CD4-positive, CD25-positive, alpha-beta regulatory T cell (primary cell): ENCODE measurements around the gene MED13L. TPM values are rescaled to one million over a fixed set of nuclear protein-coding genes. Genes with fewer than 3 reads are reported as not detected.
A peak's percentile ranks its signal among the peaks of the same experiment; 100 is the strongest.
"Not testable (repeated sequence)": the region's sequence is repeated elsewhere in the genome, so short reads cannot be mapped to it uniquely, and the experiment has no call there.

ENCODE experiments used
- ATAC-seq, 2 donors: fragments of 150-1000 bp; cut with Tn5 transposase; one replicate each; pipeline ENCODE4 v1.10.0; 2021; ENCODE audit warnings: low read depth in 2 of 2, moderate number of reproducible peaks in 2 of 2, moderate library complexity in 1 of 2
- DNase-seq, 3 donors: peaks; one replicate each; pipeline versions ENCODE4 v3.0.0 to v3.0.0-alpha.2; 2012 to 2022; ENCODE audit warnings: mixed read lengths in 1 of 3
- H3K27ac ChIP-seq: one replicate; pipeline ENCODE4 v1.7.0; 2013; ENCODE audit warnings: mild to moderate bottlenecking, low read length; ENCODE audit not compliant: insufficient read depth, poor library complexity, severe bottlenecking
- H3K27me3 ChIP-seq: one replicate; pipeline ENCODE4 v1.7.0; 2013; ENCODE audit warnings: low read length; ENCODE audit not compliant: control insufficient read depth, insufficient read depth
- H3K36me3 ChIP-seq: one replicate; pipeline ENCODE4 v1.7.0; 2013; ENCODE audit warnings: mild to moderate bottlenecking, low read length, moderate library complexity; ENCODE audit not compliant: control insufficient read depth, insufficient read depth
- H3K4me1 ChIP-seq: 2 replicates; pipeline ENCODE4 v1.7.0; 2013; ENCODE audit warnings: mild to moderate bottlenecking, low read length; ENCODE audit not compliant: insufficient read depth, control insufficient read depth, poor library complexity, severe bottlenecking
- H3K4me3 ChIP-seq: one replicate; pipeline ENCODE4 v1.7.0; 2013; ENCODE audit warnings: low read depth, mild to moderate bottlenecking, low read length, moderate library complexity
- H3K9me3 ChIP-seq, 2 experiments: 1 replicate in 1 of 2; 2 replicates in 1 of 2; pipeline ENCODE4 v1.7.0; 2013; ENCODE audit warnings: low read length in 2 of 2, mild to moderate bottlenecking in 1 of 2, moderate library complexity in 1 of 2; ENCODE audit not compliant: control insufficient read depth in 2 of 2
- H3K27ac Mint-ChIP-seq, 3 donors: one replicate each; pipeline ENCODE4 v1.8.0; 2020 to 2022; ENCODE audit warnings: mild to moderate bottlenecking in 3 of 3, mixed read lengths in 3 of 3, moderate library complexity in 2 of 3
- H3K27me3 Mint-ChIP-seq: one replicate; pipeline ENCODE4 v1.8.0; 2022; ENCODE audit warnings: mild to moderate bottlenecking, mixed read lengths
- H3K36me3 Mint-ChIP-seq: one replicate; pipeline ENCODE4 v1.8.0; 2020; ENCODE audit warnings: mixed read lengths
- H3K4me1 Mint-ChIP-seq, 4 donors: one replicate each; pipeline ENCODE4 v1.8.0; 2020 to 2022; ENCODE audit warnings: mixed read lengths in 4 of 4, mild to moderate bottlenecking in 1 of 4
- H3K4me3 Mint-ChIP-seq, 4 donors: one replicate each; pipeline ENCODE4 v1.8.0; 2020 to 2022; ENCODE audit warnings: mild to moderate bottlenecking in 4 of 4, mixed read lengths in 4 of 4, moderate library complexity in 3 of 4
- H3K9me3 Mint-ChIP-seq, 7 donors: one replicate each; pipeline ENCODE4 v1.8.0; 2020 to 2022; ENCODE audit warnings: mixed read lengths in 7 of 7, mild to moderate bottlenecking in 3 of 7, moderate library complexity in 2 of 7
- polyA plus RNA-seq, 4 donors: library from polyadenylated mRNA; unstranded; fragments of 300-500 nt; fragmentation: Illumina TruSeq; gene quantifications; one replicate each; pipeline ENCODE4 v1.2.3, GENCODE V29; 2021
- total RNA-seq: library from RNA; stranded (reverse); gene quantifications from one replicate; pipeline ENCODE4 v1.2.3, GENCODE V29; 2022

Gene MED13L
- total and polyA plus RNA-seq, 5 donors from 2014 or later, result 4.5 to 179 (median 7.0) TPM

DNA sequence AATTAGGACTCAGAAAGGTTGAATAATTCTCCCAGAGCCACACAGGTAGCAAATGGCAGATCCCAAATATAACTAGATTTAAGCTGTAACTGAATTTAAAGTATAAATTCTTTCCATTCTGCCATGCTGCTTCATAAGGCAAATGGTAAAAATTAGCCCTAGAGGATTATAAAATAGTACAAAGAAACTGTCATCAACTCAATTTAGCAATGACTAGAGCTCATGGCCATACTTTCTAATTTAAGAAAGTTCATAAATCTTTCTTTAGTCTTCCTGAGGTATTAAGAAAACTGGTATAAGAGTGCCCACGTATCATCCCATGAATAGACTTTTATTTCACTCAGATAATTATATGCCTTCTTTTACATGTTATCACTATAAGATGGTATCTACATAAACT is 34.8 kb downstream of the MED13L start:
- no peaks in the 10 kb centered on the region for H3K9me3 ChIP-seq
- no peaks in the 10 kb centered on the region for H3K27me3 Mint-ChIP-seq
- H3K4me1 Mint-ChIP-seq, result peaks cover 48 to 74% (median 60%) of the 10 kb centered on the region in 4 donors
- no peaks in the 10 kb centered on the region for H3K36me3 Mint-ChIP-seq
- H3K27ac ChIP-seq, result no peak overlapping the region
- DNase-seq, result no peak
- H3K4me3 Mint-ChIP-seq, result no peak overlapping the region
- no peak overlapping the region for H3K4me3 ChIP-seq
- no peaks in the 10 kb centered on the region for H3K36me3 ChIP-seq
- no peaks in the 10 kb centered on the region for H3K9me3 Mint-ChIP-seq
- peaks cover 12% of the 10 kb centered on the region for H3K4me1 ChIP-seq
- no peaks in the 10 kb centered on the region for H3K27me3 ChIP-seq
- no peak overlapping the region for H3K27ac Mint-ChIP-seq
- ATAC-seq, result no peak

DNA sequence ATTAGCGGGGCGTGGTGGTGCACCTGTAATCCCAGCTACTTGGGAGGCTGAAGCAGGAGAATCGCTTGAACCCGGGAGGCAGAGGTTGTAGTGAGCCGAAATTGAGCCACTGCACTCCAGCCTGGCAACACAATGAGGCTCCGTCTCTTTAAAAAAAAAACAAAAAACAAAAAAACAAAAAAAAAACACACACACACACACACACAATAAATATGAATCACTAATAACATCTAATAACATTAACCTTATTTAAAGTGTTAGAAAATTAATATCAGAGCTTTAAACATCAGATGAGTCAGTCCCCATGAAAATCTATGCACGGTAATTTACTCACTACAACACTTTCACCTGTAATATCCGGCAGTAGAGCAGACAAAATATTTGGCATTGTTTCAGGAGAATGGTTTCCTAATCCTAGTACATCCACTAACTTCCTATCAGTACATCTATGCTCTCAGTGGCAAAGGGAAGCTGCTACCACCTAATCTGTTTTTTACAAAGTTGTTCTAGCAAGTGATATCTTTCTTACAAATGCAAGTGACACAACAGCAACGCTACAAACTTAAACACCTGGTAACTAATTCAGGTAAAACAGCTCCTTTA is 36.2 kb downstream of the MED13L start:
- peak overlapping the region in 1 of 4 donors; percentile 21 for H3K4me3 Mint-ChIP-seq
- Histone ChIP-seq H3K4me1 (peaks cover 13% of the 10 kb centered on the region), H3K27me3 (no peaks in the 10 kb centered on the region), H3K27ac (no peak overlapping the region), H3K4me3 (no peak overlapping the region), H3K36me3 (no peaks in the 10 kb centered on the region), H3K9me3 (no peaks in the 10 kb centered on the region)
- ATAC-seq, result no peak
- H3K9me3 Mint-ChIP-seq, result no peaks in the 10 kb centered on the region
- no peak for DNase-seq
- H3K4me1 Mint-ChIP-seq, result peaks cover 48 to 77% (median 63%) of the 10 kb centered on the region in 4 donors
- H3K36me3 Mint-ChIP-seq, result no peaks in the 10 kb centered on the region
- peak overlapping the region in 1 of 3 donors; percentile 2 for H3K27ac Mint-ChIP-seq
- no peaks in the 10 kb centered on the region for H3K27me3 Mint-ChIP-seq

DNA sequence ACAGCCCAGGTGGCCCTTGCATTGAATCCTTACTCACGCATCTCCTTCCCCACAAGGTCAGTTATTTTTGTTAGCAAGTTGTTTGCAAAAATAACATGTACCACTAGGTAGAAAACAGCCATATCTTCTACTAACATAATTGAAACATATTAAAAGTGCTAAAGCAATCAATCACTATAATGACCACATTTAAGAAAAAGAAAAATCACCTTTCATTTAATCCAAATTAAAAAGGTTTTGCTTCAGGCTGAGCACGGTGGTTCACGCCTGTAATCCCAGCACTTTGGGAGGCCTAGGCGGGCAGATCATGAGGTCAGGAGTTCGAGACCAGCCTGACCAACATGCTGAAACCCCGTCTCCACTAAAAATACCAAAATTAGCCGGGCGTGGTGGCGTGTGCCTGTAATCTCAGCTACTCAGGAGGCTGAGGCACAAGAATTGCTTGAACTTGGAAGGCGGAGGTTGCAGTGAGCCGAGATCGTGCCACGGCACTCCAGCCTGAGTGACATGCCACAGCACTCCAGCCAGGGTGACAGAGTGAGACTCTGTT is 38.8 kb downstream of the MED13L start:
- not testable (repeated sequence) for H3K4me3 ChIP-seq, H3K9me3 ChIP-seq, H3K4me1 ChIP-seq, DNase-seq, H3K9me3 Mint-ChIP-seq, H3K27ac ChIP-seq, H3K36me3 Mint-ChIP-seq, H3K36me3 ChIP-seq, H3K27me3 Mint-ChIP-seq, H3K4me3 Mint-ChIP-seq, ATAC-seq, H3K27me3 ChIP-seq
- H3K4me1 Mint-ChIP-seq, result peaks cover 36 to 59% (median 48%) of the 10 kb centered on the region in 4 donors
- H3K27ac Mint-ChIP-seq, result peak overlapping the region in 1 of 3 donors; percentile 50

DNA sequence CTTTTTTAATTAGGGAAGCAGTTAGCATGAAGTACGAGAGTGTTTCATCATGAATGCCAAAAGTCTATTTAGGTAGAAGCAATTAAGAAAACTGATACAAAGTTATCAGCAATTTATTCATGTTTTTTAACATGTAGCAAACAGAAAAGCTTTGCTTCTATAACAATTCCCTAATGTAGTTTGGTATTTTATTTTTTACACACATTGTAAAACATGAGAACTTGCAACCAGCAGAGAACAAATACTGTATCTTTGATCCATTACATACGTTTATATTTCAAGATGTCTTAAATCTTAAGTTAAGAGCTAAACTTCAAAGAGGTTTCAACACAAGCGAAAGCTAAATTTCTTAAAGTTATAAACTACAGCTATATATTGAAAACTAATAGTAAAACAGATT is 39.3 kb downstream of the MED13L start:
- Histone ChIP-seq H3K9me3 (no peaks in the 10 kb centered on the region), H3K27ac (no peak overlapping the region), H3K4me3 (no peak overlapping the region), H3K27me3 (no peaks in the 10 kb centered on the region), H3K4me1 (peaks cover 5% of the 10 kb centered on the region), H3K36me3 (no peaks in the 10 kb centered on the region)
- H3K9me3 Mint-ChIP-seq, result no peaks in the 10 kb centered on the region
- H3K4me3 Mint-ChIP-seq, result no peak overlapping the region
- peak overlapping the region in 1 of 3 donors; percentile 50 for H3K27ac Mint-ChIP-seq
- no peak for DNase-seq
- H3K27me3 Mint-ChIP-seq, result no peaks in the 10 kb centered on the region
- H3K36me3 Mint-ChIP-seq, result no peaks in the 10 kb centered on the region
- peaks cover 35 to 56% (median 45%) of the 10 kb centered on the region in 4 donors for H3K4me1 Mint-ChIP-seq
- ATAC-seq, result no peak

- Mint-ChIP-seq H3K4me3 (peak overlapping the region in 2 of 4 donors; percentile 4 to 7), H3K9me3 (no peaks in the 10 kb centered on the region), H3K27me3 (no peaks in the 10 kb centered on the region), H3K4me1 (peaks cover 37 to 49% (median 44%) of the 10 kb centered on the region in 4 donors), H3K36me3 (no peaks in the 10 kb centered on the region), H3K27ac (peak overlapping the region in 2 of 3 donors; percentile 0 to 51)
- H3K4me3 ChIP-seq, result no peak overlapping the region
- no peaks in the 10 kb centered on the region for H3K9me3 ChIP-seq
- H3K27ac ChIP-seq, result no peak overlapping the region
- H3K36me3 ChIP-seq, result peaks cover 3% of the 10 kb centered on the region
- no peak for DNase-seq
- peaks cover 5% of the 10 kb centered on the region for H3K4me1 ChIP-seq
- no peak for ATAC-seq
- no peaks in the 10 kb centered on the region for H3K27me3 ChIP-seq
These were observed 40.5 kb downstream of the MED13L start for GRCh38 chr12:116236976-116237375.

GRCh38 chr12:116236148-116236731 is 41.3 kb downstream of the MED13L start:
- Histone ChIP-seq H3K27me3 (no peaks in the 10 kb centered on the region), H3K27ac (peak overlapping the region; percentile 16), H3K36me3 (peaks cover 3% of the 10 kb centered on the region), H3K4me3 (peak overlapping the region; percentile 52), H3K4me1 (peaks cover 5% of the 10 kb centered on the region), H3K9me3 (no peaks in the 10 kb centered on the region)
- no peaks in the 10 kb centered on the region for H3K36me3 Mint-ChIP-seq
- no peaks in the 10 kb centered on the region for H3K27me3 Mint-ChIP-seq
- H3K4me3 Mint-ChIP-seq, result peak overlapping the region in 3 of 4 donors; percentile 15 to 42 (median 38)
- peak; percentile 83 to 87 for ATAC-seq
- no peaks in the 10 kb centered on the region for H3K9me3 Mint-ChIP-seq
- peak; percentile 9 to 77 (median 47) for DNase-seq
- H3K27ac Mint-ChIP-seq, result peak overlapping the region; percentile 36 to 84 (median 47)
- H3K4me1 Mint-ChIP-seq, result peaks cover 33 to 47% (median 43%) of the 10 kb centered on the region in 4 donors

DNA sequence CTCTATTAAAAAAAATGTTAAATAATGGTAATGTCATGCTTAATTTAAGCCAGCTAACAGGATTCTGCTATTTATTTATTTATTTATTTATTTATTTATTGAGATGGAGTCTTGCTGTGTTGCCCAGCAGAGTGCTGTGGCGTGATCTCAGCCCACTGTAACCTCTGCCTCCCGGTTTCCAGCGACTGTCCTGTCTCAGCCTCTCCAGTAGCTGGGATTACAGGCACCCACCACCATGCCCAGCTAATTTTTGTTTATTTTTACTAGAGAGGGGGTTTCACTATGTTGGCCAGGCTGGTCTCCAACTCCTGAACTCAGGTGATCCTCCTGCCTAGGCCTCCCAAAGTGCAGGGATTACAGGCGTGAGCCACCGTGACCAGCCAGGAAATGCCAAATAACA is 43.3 kb downstream of the MED13L start:
- not testable (repeated sequence) for H3K9me3 Mint-ChIP-seq, H3K27ac Mint-ChIP-seq, H3K4me1 ChIP-seq, H3K9me3 ChIP-seq, H3K36me3 ChIP-seq, H3K4me3 Mint-ChIP-seq, ATAC-seq, H3K27ac ChIP-seq, H3K27me3 Mint-ChIP-seq, DNase-seq, H3K36me3 Mint-ChIP-seq, H3K4me3 ChIP-seq, H3K27me3 ChIP-seq
- H3K4me1 Mint-ChIP-seq, result peaks cover 28 to 43% (median 35%) of the 10 kb centered on the region in 4 donors
